ENCODE data around the gene RDH8.
"Not testable (repeated sequence)": the region's sequence is repeated elsewhere in the genome, so short reads cannot be mapped to it uniquely, and the experiment has no call there.

Gene RDH8

GRCh38 chr19:10006335-10006708 is 7.0 kb upstream of the RDH8 start:
- DNase-seq: no peak

- no peak for DNase-seq
These were observed 6.4 kb upstream of the RDH8 start for GRCh38 chr19:10006752-10007323.

GRCh38 chr19:10007371-10008183 is 5.7 kb upstream of the RDH8 start:
- no peak for DNase-seq

GRCh38 chr19:10008184-10008765 is 5.0 kb upstream of the RDH8 start:
- no peak for DNase-seq

GRCh38 chr19:10009714-10010224 is 3.5 kb upstream of the RDH8 start:
- no peak for DNase-seq

- DNase-seq: no peak
These were observed 3.0 kb upstream of the RDH8 start, which contains the start of gene COL5A3 for GRCh38 chr19:10010247-10010691. TSS of gene COL5A3 (minus strand) at chr19:10010504. CDS start at chr19:10010385, 119 bp downstream.

GRCh38 chr19:10010939-10011338 is 2.3 kb upstream of the RDH8 start:
- DNase-seq: no peak

GRCh38 chr19:10011974-10012373 is 1.3 kb upstream of the RDH8 start:
- DNase-seq: no peak

GRCh38 chr19:10013834-10014618 is 743 bp downstream of the RDH8 start:
- no peak for DNase-seq

GRCh38 chr19:10018263-10018662 is 5.0 kb downstream of the RDH8 start:
- no peak for DNase-seq

GRCh38 chr19:10018786-10019185 is 5.5 kb downstream of the RDH8 start:
- DNase-seq: no peak

GRCh38 chr19:10019246-10019645 is 6.0 kb downstream of the RDH8 start:
- DNase-seq: no peak

- no peak for DNase-seq
These were observed 7.6 kb downstream of the RDH8 start for GRCh38 chr19:10020851-10021250.

GRCh38 chr19:10021446-10021845 is 8.2 kb downstream of the RDH8 start:
- no peak for DNase-seq

GRCh38 chr19:10021863-10022262 is 8.6 kb downstream of the RDH8 start:
- DNase-seq: no peak

- not testable (repeated sequence) for DNase-seq
These were observed 9.8 kb downstream of the RDH8 start for GRCh38 chr19:10023096-10023495.

- no peak for DNase-seq
These were observed 13.5 kb downstream of the RDH8 start for GRCh38 chr19:10026744-10027143.

GRCh38 chr19:10027158-10027997 is 14.1 kb downstream of the RDH8 start:
- peak; percentile 67 for DNase-seq

- no peak for DNase-seq
These were observed 20.3 kb downstream of the RDH8 start for GRCh38 chr19:10033614-10034013.

GRCh38 chr19:10036601-10037071 is 23.4 kb downstream of the RDH8 start:
- DNase-seq: no peak

- DNase-seq: no peak
These were observed 24.1 kb downstream of the RDH8 start for GRCh38 chr19:10037367-10037766.

- DNase-seq: no peak
These were observed 24.5 kb downstream of the RDH8 start for GRCh38 chr19:10037809-10038208.

All from NCI-H2029 treated with DMSO at 0.1 percent for 48 hours (cell line).